A549 treated with AZD2906 at 1 μM for 4 hours (cell line): Measurements from ENCODE around the gene C17orf113. TPM values are rescaled to one million over a fixed set of nuclear protein-coding genes. Genes with fewer than 3 reads are reported as not detected.

Experiments used
- total RNA-seq: library from RNA; stranded (reverse); fragments of 200-300 nt; extraction: Qiagen RNA extraction; gene quantifications from 5 replicates; pipeline ENCODE4 v1.2.3, GENCODE V29; 2022

C17orf113 gene
- 0.55 to 0.85 TPM (median 0.81 TPM) in 5 replicates for total RNA-seq

DNA sequence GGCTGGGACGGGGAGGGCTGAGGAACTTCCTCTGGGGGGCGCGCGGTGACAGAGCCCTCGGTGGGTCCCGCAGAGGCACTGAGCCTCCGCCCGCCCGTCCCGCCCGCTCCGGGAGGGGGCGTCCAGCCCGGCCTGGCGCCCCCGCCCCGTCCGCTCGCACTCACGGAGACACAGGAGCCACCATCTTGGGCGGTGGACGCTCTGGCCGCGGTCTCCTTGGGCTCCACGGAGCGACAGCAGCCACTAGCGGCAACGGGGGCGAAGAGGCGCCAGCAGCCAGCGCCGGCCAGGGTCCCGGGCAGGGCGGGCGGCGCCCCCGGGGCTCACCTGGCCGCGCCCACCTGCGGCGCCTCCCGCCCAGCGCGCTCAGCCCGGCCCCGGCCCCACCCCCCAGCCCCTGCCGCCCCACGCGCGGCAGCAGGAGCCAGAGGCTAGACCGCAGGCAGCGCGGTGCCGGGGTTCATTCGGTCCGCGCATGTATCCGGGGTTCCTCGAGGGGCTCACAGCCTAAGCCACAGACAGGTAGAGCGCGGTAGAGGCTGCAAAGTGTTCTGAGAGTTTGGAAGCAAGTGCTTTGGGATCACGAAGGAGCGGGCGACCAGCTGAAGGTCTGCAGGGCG lies at the start of gene C17orf113:
C17orf113 (minus strand) TSS at position 209 of the 620 bp plus-strand sequence. CDS start 7,225 bp downstream, outside the sequence.

DNA sequence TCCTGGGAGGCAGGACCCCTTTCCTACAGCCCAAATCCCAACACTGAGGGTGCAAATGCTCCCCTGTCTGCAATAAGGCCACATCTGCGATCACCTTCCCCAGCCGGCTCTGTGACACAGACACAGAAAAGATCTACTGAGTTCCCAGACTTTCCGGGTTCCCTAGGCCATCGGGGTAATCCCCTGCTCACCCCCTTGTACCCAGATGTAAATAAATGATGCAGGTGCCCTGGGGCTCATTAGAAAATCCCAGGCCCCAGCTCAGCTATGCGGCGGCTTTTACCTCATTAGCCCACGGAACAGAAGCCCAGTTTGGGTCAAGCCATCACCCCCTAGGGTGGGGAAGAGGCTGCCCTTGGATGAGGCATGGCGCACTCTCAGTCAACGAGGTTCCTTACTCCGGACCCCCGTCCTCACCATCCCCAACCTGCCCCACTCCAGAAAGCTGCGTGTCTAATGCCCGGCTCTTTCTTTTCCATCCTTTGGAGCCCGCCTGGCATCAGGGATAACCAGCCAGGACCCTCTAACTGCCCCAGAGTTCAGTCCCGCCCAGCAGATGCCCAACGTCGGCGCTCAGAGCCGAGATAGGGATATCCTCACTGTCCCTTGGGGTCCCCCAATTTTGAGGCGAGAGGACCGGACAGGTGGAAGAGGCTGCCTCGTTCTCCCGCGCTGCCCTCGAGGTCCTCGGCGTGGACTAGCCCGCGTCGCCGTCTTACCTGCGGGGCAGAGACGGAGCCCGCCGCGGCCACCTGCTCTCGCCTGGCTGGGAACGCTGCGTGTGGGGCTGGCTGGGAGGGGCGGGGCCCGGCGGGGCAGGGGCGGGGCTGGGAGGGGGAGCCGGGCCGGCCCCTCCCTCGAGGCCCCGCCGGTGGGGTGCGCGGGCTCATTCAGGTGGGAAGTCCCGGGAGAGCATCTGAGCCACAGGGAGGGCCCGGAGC lies 47.6 kb upstream of the C17orf113 start, which contains the start of gene ZNF385C:
ZNF385C (minus strand) TSS at position 783 of the 941 bp plus-strand sequence. CDS start 35,417 bp downstream, outside the sequence.

DNA sequence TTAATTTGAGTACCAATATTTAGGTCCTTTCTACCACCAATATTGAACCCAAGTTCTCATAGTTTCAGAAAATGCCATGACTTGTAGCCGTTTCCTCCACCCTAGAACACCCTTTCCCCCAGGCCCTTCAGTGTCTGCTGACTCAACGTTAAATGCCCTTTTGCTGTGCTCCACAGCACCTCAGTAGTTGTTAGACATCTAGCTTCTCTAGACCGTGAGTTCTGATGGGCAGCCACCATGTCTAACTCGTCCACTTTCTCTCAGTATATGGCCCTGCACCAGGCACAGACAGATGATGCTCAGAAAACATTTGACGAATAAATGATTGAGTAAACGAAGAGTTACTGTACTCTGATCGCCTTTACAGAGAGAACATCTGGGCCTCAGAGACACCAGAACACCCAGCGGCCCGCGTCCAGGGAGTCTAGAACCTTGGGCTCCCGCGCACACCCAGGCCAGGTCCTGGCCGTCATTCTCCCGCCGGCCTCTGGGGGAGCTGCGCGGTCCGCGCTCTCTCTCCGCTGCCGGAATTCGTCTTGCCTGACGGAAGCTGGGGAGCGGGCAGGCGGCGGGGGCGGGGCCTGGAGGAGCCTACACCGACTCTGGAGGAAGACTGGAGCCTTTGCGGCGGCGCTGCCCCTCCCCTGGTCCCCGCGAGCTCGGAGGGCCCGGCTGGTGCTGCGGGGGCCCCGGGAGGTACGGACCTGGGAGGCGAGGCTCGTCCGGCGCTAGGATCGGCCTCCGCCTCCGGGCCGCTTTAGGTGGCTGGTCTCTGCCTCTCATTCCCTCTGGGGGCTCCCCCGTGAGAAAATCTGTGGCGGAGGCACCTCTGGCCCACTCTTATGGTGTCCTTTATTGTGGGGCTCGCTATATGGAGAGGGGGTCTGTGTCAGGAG lies 30.6 kb downstream of the C17orf113 start, which contains the start of gene NKIRAS2:
NKIRAS2 (plus strand) TSS at position 582 of the 896 bp plus-strand sequence. CDS start 1,488 bp downstream, outside the sequence.

DNA sequence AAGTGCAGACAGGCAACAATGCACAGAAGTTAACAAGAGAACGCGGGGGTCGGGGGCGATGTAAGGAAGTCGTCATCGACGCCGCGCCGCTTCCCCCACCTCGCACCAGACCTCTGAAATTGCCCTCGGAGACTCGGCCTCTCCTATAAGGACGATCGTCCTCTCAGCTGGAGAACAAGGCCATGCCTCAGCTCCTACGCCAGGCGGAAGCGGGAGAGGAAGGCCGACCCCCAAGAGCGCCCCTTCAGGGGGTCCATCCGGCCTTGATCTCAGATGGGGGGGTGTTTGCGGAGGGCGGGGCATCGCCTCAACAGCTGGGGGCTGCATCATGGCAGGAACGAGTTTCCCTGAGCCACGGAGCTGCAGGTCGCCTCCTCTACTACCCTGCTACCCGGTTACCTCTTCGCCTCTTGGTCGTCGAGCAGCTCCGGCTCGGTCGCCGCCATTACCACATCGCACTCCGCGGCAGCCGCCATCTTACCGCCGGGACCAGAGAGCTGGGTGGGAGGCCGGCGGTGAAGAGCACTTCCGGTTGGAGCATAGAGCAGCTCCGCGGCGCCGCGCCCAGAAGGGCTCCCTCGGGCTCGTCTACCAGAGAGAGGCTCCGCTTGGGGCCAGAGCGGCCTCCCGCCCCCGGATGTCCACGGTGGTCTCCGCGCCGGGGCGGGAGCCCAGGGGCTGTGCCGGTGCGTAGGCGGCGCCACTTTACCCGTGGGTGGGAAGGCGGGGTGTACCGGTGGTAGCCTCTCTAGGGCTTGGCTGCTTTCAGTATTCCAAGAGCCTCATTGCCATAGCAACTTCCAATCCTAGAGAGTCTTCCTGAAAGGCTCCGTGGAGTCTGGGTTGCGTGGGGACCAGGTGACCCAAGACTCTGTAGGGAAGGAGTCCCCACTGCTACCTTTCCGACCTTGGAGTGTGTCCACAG lies 33.2 kb downstream of the C17orf113 start, which contains the start of gene DNAJC7:
DNAJC7 (minus strand) TSS at position 499 of the 925 bp plus-strand sequence; CDS start at position 476, 23 bp downstream.

Other genes with a start within 250 kb of the C17orf113 start
- 27.4 to 35.1 TPM (median 32.8 TPM) in 5 replicates for gene P3H4, start 238.7 kb downstream of the C17orf113 start, total RNA-seq
- gene FKBP10, start 237.6 kb downstream of the C17orf113 start, total RNA-seq: 85.2 to 104 TPM (median 96.6 TPM) in 5 replicates
- 98.7 to 110 TPM (median 105 TPM) in 5 replicates for gene NT5C3B, start 214.4 kb downstream of the C17orf113 start, total RNA-seq
- gene KLHL10, start 212.8 kb downstream of the C17orf113 start, total RNA-seq: 0.05 to 0.08 TPM in 2 of 5 replicates, not detected in the others
- 2.3 to 4.3 TPM (median 2.4 TPM) in 5 replicates for gene KLHL11, start 185.2 kb downstream of the C17orf113 start, total RNA-seq
- gene ACLY, start 131.7 kb downstream of the C17orf113 start, total RNA-seq: 228 to 291 TPM (median 250 TPM) in 5 replicates
- 1.1 to 1.6 TPM (median 1.2 TPM) in 5 replicates for gene ODAD4, start 120.0 kb downstream of the C17orf113 start, total RNA-seq
- 57.4 to 67.0 TPM (median 66.7 TPM) in 5 replicates for gene CNP, start 83.8 kb downstream of the C17orf113 start, total RNA-seq
- gene DNAJC7, start 33.2 kb downstream of the C17orf113 start, total RNA-seq: 103 to 115 TPM (median 105 TPM) in 5 replicates
- 40.5 to 46.0 TPM (median 42.3 TPM) in 5 replicates for gene NKIRAS2, start 30.5 kb downstream of the C17orf113 start, total RNA-seq
- 0.14 to 0.39 TPM (median 0.20 TPM) in 5 replicates for gene ZNF385C, start 47.9 kb upstream of the C17orf113 start, total RNA-seq
- gene DHX58, start 62.1 kb upstream of the C17orf113 start, total RNA-seq: 0.37 to 0.79 TPM (median 0.39 TPM) in 5 replicates
- 33.4 to 48.5 TPM (median 43.3 TPM) in 5 replicates for gene KAT2A, start 70.8 kb upstream of the C17orf113 start, total RNA-seq
- not detected in 5 replicates for gene HSPB9, start 72.2 kb upstream of the C17orf113 start, total RNA-seq
- 231 to 267 TPM (median 261 TPM) in 5 replicates for gene RAB5C, start 104.4 kb upstream of the C17orf113 start, total RNA-seq
- gene KCNH4, start 130.5 kb upstream of the C17orf113 start, total RNA-seq: 0.18 to 0.36 TPM (median 0.31 TPM) in 5 replicates
- gene HCRT, start 134.9 kb upstream of the C17orf113 start, total RNA-seq: 0.20 TPM in 1 of 5 replicates, not detected in the others
- gene GHDC, start 143.9 kb upstream of the C17orf113 start, total RNA-seq: 16.0 to 21.7 TPM (median 19.8 TPM) in 5 replicates
- 25.3 to 30.0 TPM (median 26.2 TPM) in 5 replicates for gene STAT5B, start 225.8 kb upstream of the C17orf113 start, total RNA-seq
- gene STAT5A, start 237.9 kb upstream of the C17orf113 start, total RNA-seq: 6.8 to 8.9 TPM (median 7.8 TPM) in 5 replicates